ENCODE data around the gene GTSF1L.
A peak's percentile ranks its signal among the peaks of the same experiment; 100 is the strongest.

The GTSF1L gene

DNA sequence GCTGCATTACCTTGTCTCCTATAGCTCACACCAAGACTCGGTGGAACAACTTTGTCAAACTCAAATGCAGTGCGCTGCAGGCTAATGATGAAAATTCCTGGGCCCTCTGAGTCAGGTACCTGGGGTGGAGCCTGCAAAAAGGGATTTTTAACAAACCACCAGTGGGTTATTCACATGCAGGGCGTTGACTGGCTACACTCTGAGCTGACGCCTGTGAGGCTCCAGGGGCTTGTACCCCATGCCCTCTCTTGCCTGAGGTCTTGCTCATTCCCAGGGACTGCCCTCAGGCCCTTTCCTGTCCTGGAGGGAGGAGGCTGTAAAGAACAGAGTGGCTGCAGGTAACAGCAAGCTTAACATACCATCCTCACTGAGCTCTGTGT is 9.2 kb downstream of the GTSF1L start:
- DNase-seq (ENCODE audit: insufficient read length, low spot score) (no peak), FAIRE-seq (no peak)

- DNase-seq (ENCODE audit: insufficient read length, low spot score), result no peak
- FAIRE-seq, result peak; percentile 83
These were observed 9.8 kb downstream of the GTSF1L start for GRCh38 chr20:43716757-43717615.

DNA sequence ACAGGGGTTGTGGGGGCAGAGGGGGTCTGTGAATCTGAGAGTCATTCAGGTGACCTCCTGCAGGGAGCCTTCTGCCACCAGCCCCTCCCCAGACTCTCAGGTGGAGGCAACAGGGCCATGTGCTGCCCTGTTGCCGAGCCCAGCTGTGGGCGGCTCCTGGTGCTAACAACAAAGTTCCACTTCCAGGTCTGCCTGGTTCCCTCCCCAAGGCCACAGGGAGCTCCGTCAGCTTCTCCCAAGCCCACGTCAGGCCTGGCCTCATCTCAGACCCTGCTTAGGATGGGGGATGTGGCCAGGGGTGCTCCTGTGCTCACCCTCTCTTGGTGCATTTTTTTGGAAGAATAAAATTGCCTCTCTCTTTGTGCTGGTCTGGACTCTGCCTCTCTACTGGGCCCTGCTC is 10.7 kb downstream of the GTSF1L start:
- DNase-seq (ENCODE audit: insufficient read length, low spot score) (no peak), FAIRE-seq (peak; percentile 31)

GRCh38 chr20:43715511-43715910 is 11.3 kb downstream of the GTSF1L start:
- FAIRE-seq (peak; percentile 89), DNase-seq (ENCODE audit: insufficient read length, low spot score) (no peak)

- FAIRE-seq, result peak; percentile 46
- no peak for DNase-seq (ENCODE audit: insufficient read length, low spot score)
These were observed 11.8 kb downstream of the GTSF1L start for GRCh38 chr20:43715044-43715443.

- no peak for FAIRE-seq
- DNase-seq (ENCODE audit: insufficient read length, low spot score), result no peak
These were observed 15.6 kb downstream of the GTSF1L start for GRCh38 chr20:43711098-43711654.

DNA sequence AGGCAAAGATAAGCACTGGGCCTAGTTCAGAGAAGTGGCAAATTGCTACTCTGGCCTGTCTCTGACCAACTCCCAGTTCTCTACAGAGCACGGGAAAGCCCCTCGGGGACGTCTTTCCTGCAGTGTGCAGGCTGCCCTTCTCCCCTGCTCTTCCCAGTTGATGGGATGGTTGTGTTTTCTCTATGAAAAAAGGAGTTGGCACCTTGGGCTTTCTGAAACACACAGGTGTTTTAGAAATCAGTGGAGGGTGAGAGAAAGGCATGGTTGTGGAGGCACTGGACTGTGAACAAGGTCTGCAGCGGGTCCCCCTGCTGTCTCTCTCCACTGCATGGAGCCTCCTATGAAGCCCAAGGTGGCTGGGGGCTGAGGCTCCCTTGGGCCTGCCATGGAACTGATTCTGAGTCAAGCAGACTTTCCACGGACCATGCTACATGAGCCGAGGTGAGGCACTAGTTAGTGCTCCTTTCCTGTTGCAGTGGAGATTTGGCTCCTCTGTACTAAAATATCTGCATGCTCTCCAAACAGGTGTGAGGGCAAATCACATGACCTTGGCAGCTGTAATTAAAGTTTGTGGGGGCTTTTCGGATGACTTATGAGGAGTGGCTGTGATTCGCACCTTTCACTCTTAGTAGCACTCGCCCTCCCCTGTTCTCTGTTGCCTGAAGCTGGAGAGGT is 16.3 kb downstream of the GTSF1L start:
- peak; percentile 59 for FAIRE-seq
- DNase-seq (ENCODE audit: insufficient read length, low spot score), result no peak

GRCh38 chr20:43702502-43702901 is 24.3 kb downstream of the GTSF1L start:
- DNase-seq (ENCODE audit: insufficient read length, low spot score) (no peak), FAIRE-seq (no peak)

DNA sequence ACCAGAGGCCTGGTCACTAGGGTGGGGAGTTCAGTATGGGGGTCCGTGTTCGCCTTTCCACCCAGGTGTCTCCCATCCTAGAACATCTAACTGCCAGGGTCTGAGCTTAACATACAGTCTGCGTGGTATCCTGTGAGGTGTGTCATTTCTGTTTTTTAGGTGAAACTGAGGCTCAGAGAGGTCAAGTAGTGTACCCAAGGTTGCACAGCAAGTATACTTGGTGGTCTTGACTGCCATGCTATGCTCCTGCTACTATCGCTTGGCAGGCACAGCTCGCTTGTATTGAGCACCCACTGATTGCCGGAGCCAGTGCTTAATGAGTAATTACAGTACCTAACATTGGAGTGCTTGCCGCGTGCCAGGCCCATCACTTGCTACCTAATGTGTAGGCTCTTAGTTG is 26.2 kb downstream of the GTSF1L start:
- FAIRE-seq, result peak; percentile 95
- no peak for DNase-seq (ENCODE audit: insufficient read length, low spot score)

DNA sequence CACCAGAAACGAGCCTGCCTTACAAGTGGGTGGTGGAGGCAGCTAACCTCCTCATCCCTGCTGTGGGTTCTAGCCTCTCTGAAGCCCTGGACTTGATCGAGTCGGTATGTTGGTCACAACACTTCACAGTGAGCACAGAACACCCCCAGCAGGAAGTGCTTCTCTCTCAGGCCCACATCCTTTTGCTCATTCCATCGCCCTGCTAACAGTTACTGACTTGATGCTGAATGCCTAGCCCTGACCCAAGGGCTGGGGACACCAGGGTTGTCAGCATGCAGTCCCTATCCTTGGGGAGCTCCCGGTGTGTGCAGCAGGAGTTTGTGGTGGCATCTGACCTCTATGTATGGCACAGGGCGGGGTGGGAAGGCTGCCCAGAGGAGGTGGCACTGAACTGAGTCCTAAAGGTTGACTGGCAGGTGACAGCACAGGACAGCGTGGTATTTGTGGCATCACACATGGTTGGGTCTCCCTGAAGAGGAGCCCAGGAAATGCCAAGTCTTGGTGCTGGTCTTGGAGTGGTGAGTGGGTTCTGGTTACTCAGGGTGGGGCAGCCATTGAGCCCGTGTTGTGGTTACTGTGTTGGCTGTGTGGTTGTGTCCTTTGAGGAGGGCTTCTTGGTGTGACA is 26.7 kb downstream of the GTSF1L start:
- DNase-seq (ENCODE audit: insufficient read length, low spot score) (no peak), FAIRE-seq (no peak)

GRCh38 chr20:43695571-43695970 is 31.2 kb downstream of the GTSF1L start:
- FAIRE-seq (no peak), DNase-seq (ENCODE audit: insufficient read length, low spot score) (no peak)

DNA sequence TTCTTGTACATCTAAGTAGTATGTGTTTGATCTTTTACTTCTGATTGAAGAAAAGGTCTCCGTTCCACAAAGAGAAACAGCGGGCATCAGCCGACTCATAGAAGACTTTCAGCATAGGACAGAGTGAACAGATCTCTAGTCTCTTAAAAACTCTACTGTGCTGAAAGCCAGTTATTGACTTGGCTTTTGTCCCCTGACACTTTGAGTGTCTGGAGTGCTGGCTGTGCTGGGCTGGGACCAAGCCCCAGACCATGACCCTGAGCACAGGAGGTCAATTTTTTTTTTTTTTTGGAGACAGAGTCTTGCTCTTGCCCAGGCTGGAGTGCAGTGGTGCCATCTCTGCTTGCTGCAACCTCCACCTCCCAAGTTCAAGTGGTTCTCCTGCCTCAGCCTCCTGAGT is 32.0 kb downstream of the GTSF1L start:
- FAIRE-seq, result peak; percentile 65

DNA sequence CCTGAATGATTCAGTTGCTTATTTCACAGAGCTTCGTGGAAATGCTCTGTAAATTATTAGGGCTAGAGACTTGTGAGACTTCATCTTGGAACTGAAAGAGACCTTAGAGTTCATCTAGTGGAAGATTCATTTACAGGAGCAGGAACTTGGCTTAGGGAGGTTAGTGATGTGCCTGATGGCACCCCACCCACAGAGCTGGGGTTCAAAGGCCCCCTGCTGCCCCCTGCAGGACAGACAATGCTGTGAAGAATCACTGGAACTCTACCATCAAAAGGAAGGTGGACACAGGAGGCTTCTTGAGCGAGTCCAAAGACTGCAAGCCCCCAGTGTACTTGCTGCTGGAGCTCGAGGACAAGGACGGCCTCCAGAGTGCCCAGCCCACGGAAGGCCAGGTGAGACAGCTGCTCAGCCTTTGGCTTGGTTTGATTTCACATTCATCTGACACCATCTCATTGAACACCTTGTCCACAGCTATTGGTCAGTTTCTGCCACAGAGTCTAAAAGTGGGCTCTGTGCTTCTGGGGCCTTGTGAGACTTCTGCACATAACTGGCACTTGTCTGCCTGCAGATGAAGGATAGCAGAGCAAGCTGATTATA is 34.8 kb downstream of the GTSF1L start:
- DNase-seq (ENCODE audit: insufficient read length, low spot score), result peak; percentile 89
- FAIRE-seq, result peak; percentile 26

More for the DNA sequence above, 32.0 kb downstream of the GTSF1L start:
- DNase-seq (ENCODE audit: insufficient read length, low spot score), result no peak

DNA sequence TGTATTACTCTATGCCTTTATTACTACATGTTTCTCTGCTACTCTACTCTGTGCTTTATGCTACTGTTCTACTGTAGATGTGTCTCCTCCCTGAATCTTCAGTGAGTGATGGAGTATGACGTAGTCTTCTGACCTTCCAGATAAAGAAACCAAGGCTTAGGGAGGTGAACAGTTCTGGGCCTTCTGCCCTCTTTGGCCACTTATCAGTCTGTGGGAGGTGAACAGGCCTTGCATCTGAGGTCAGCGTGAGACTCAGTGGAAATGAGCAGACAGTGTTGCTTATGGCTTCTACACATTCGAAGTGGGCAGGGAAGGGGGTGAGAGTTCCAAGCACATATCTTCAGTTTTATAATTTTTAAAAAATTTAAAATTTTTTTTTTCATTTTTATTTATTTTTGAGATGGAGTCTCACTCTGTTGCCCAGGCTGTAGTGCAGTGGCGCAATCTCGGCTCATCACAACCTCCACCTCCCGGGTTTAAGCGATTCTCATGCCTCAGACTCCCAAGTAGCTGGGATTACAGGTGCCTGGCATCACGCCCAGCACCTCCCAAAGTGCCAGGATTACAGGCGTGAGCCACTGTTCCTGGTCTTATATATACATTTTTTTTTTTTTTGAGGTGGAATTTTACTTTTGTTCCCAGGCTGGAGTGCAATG is 35.7 kb downstream of the GTSF1L start:
- no peak for DNase-seq (ENCODE audit: insufficient read length, low spot score)
- peak; percentile 62 for FAIRE-seq

GRCh38 chr20:43689165-43689564 is 37.6 kb downstream of the GTSF1L start:
- no peak for DNase-seq (ENCODE audit: insufficient read length, low spot score)
- no peak for FAIRE-seq

GRCh38 chr20:43686820-43687219 is 40.0 kb downstream of the GTSF1L start:
- FAIRE-seq (no peak), DNase-seq (ENCODE audit: insufficient read length, low spot score) (no peak)

- no peak for FAIRE-seq
- DNase-seq (ENCODE audit: insufficient read length, low spot score), result no peak
These were observed 44.4 kb downstream of the GTSF1L start for GRCh38 chr20:43682446-43682845.

GRCh38 chr20:43681991-43682410 is 44.8 kb downstream of the GTSF1L start:
- FAIRE-seq (no peak), DNase-seq (ENCODE audit: insufficient read length, low spot score) (no peak)

- DNase-seq (ENCODE audit: insufficient read length, low spot score) (no peak), FAIRE-seq (peak; percentile 80)
These were observed 45.3 kb downstream of the GTSF1L start for GRCh38 chr20:43681468-43681942.

- DNase-seq (ENCODE audit: insufficient read length, low spot score) (no peak), FAIRE-seq (no peak)
These were observed 45.8 kb downstream of the GTSF1L start for GRCh38 chr20:43680981-43681380.
